Stimulated activated CD4-positive, alpha-beta T cell treated with anti-CD3 and anti-CD28 coated beads, TNF-alpha, amount 100 ng/mL, for 48 hours (primary cell): ENCODE measurements around the gene ASS1.

Experiments
- DNase-seq, 3 donors: peaks; one replicate each; pipeline ENCODE4 v3.0.0-alpha.2; 2020; ENCODE audit warnings: low read depth in 3 of 3

ASS1 gene

DNA sequence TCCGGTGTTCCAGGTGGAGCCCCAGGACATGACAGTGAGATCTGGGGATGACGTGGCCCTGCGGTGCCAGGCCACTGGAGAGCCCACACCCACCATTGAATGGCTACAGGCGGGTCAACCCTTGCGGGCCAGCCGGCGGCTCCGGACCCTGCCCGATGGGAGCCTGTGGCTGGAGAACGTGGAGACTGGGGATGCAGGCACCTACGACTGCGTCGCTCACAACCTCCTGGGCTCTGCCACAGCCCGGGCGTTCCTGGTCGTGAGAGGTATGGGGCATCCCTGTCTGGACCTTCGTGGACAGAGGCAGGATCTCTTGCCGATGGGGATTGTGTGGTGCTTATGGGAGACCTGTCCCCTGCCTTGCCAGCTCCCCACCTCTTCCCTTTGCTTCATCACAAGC is 26.0 kb upstream of the ASS1 start:
- no peak for DNase-seq

DNA sequence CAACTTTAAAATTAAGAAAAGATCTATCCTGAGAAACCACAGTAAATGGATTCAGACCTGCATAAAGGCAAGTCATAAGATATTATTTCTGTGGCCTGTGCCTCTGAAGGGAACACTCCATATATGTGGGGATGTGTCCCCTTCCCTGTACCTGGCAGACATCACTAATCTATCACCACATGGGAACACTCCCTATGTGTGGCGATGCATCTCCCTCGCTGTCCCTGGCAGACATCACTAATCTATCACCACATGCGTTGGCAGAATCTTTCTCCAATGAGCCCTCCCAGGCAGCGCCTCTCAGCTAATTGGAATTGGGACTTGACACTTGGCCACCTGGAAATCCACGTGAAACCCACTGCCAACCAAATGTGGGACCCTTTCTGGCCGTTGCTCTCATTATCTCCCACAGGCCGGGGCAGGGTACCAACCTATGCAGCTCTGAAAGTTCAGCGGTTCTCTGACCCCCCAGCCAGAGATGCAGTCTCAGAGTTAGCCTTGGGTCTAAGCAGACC is 25.2 kb upstream of the ASS1 start:
- DNase-seq = no peak

GRCh38 chr9:130421154-130421801 is 23.5 kb upstream of the ASS1 start:
- DNase-seq = no peak

GRCh38 chr9:130421802-130422276 is 22.9 kb upstream of the ASS1 start:
- DNase-seq = no peak

DNA sequence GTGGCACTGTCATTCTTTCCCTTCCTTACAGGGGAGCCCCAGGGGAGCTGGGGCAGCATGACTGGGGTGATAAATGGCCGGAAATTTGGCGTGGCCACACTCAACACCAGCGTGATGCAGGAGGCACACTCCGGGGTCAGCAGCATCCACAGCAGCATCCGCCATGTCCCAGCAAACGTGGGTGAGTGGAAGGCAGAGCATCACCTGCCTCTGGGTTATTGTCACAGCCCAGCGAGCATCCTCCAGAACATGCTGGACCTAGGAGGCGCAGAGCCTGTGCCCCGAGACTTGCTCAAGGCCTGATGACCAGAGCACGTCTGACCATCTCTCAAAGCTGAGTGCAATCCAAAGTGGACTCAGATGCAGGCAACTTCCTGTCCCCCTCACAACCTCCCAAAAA is 22.2 kb upstream of the ASS1 start:
- DNase-seq = no peak

DNA sequence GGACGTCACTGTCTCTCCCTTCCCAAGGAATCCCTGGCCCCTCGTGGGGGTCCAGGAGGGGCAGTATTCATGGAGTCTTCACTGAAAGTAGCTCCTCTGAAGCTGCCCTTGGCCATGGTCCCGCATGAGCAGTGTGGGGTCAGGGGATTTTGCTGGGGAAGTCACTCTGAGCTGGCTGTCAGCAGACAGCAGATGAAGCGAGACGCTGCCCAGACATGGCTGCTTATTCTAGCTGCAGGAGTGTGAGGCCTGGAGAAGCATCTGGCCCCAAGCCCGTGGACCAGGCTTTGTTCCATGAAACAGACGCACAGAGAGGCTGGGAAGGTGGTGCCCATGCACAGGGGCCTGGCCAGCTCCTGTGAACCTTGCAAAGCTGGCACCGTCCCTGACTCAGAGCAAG is 21.5 kb upstream of the ASS1 start:
- no peak for DNase-seq

GRCh38 chr9:130424595-130425454 is 19.9 kb upstream of the ASS1 start:
- no peak for DNase-seq

GRCh38 chr9:130425741-130426466 is 18.9 kb upstream of the ASS1 start:
- no peak for DNase-seq

DNA sequence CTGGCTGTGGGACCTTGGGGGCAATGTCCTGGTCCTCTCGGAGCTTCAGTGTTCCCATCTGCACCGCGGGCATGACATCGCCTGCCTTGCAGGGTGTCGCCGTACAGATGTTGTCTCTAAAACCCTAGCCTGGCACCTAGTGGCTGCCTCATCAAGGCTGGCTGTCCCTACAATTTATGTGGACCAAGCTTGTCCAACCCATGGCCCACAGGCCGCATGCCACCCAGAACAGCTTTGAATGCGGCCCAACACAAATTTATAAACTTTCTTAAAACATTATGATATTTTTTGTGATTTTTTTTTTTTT is 18.3 kb upstream of the ASS1 start:
- no peak for DNase-seq

GRCh38 chr9:130426883-130427282 is 17.9 kb upstream of the ASS1 start:
- no peak for DNase-seq

DNA sequence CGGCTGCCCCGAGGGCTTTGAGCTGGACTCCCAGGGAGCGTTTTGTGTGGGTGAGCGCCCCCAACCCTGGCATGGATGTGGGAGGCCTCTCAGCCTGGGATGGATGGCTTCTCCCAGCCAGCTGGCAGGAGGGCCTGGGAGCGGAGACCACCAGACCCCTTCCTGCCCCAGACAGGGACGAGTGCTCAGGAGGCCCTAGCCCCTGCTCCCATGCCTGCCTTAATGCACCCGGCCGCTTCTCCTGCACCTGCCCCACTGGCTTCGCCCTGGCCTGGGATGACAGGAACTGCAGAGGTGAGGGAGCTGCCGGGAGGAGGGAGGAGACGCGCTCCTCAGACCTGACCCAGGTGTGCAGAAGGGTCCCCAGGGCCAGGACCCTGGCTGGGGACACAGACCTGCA is 17.4 kb upstream of the ASS1 start:
- no peak for DNase-seq

DNA sequence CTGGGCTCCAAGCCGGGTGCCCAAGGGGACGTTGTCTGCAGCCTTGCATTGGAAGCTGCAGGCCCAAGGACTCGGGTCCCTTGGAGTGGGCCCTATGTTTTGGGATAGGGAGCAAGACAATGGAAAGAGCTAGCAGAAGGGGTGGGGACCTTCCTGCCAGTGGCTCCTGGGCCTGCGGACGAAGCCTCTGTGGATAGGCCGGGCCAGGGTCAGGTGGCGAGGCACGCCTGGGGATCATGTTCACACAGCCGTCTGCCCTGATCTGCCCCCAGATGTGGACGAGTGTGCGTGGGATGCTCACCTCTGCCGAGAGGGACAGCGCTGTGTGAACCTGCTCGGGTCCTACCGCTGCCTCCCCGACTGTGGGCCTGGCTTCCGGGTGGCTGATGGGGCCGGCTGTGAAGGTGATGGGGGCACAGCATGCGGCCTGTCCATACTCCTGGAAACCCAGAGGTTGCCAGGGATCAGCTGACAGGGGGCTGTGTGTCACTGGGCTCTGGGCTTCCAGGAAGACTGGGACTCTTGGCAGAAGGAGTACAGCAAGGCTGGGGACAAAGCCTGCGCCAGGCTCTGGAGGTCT is 16.6 kb upstream of the ASS1 start:
- no peak for DNase-seq

DNA sequence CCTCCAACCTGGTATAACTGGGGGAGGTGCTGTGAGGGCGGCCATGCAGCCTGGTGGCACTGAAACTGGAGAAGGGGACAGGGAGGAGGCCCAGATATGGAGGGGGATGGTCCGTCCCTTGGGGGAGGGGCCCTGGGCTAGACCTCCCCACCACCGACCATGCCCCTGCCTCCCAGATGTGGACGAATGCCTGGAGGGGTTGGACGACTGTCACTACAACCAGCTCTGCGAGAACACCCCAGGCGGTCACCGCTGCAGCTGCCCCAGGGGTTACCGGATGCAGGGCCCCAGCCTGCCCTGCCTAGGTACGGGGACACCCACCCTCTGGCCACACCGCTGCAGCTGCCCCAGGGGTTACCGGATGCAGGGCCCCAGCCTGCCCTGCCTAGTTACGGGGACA is 15.4 kb upstream of the ASS1 start:
- no peak for DNase-seq

GRCh38 chr9:130429831-130430230 is 14.9 kb upstream of the ASS1 start:
- DNase-seq = no peak

DNA sequence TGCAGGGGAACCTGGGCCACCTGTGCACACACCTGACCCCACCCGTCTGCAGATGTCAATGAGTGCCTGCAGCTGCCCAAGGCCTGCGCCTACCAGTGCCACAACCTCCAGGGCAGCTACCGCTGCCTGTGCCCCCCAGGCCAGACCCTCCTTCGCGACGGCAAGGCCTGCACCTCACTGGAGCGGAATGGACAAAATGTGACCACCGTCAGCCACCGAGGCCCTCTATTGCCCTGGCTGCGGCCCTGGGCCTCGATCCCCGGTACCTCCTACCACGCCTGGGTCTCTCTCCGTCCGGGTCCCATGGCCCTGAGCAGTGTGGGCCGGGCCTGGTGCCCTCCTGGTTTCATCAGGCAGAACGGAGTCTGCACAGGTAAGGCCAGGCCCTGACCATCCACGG is 14.5 kb upstream of the ASS1 start:
- DNase-seq = no peak

- no peak for DNase-seq
Measured at GRCh38 chr9:130430734-130431535, 13.8 kb upstream of the ASS1 start.

- DNase-seq = no peak
Measured at GRCh38 chr9:130431536-130432303, 13.0 kb upstream of the ASS1 start.

GRCh38 chr9:130432362-130432761 is 12.4 kb upstream of the ASS1 start:
- DNase-seq = no peak

- no peak for DNase-seq
Measured at GRCh38 chr9:130432796-130433167, 12.0 kb upstream of the ASS1 start.

- DNase-seq = peak in 2 of 3 donors; percentile 14 to 45
Measured at GRCh38 chr9:130433168-130433946, 11.4 kb upstream of the ASS1 start.
